ENCODE measurements around the gene CHST15.

DNA sequence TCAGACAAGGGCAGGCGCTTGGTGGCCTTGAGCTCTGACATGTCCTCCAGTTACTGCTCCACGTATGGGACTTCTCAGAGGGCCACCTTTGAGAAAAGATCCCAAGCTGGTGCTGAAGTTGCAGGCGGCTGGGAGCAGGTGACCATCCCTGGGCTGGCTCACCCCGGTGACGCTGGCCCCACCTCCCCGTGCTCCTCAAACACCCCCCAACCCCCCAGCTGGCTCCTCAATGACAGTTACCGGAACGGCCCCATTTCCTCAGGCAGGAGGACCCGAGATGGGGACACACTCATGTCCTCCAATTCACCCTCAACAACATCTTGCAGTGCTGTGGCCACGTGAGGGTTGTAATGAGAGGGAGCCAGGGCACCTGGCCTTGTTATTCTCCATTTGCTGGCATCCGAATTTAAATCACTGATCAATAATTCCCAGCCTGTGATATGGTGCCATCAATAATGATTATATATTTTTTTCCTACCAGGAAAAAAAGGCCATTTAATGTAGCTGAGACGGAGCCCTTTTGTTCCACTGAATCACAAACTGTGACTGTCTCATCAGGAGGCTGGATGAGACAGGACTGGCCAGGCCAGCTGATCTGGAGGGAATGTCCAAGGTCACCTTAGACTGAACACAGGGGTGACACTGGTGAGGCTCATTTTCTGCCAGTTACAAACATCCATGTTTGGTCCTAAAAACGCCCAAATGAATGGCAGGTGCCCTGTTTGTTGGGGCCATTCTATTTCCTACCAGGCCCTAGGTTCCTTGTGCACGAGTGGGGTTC is 64.5 kb downstream of the CHST15 start:
- TF ChIP-seq EP300 (IDR thresholded peaks at IDR 0.05), result no peak
- TF ChIP-seq POLR2A (IDR thresholded peaks at IDR 0.05), result no peak
- TF ChIP-seq CTCF (IDR thresholded peaks at IDR 0.05), result no peak

Data from sigmoid colon (tissue), 4 donors.